HG03280 (cell line): ENCODE results near the gene PIPOX.

Source experiments
- ATAC-seq: cut with Tn5 transposase; IDR thresholded peaks from one replicate; pipeline ENCODE4 v1.9.1; 2021; ENCODE audit warnings: mild to moderate bottlenecking, moderate library complexity; ENCODE audit not compliant: unreplicated experiment

The PIPOX gene

GRCh38 chr17:29042679-29043538 lies at the start of gene PIPOX:
Gene PIPOX (plus strand): TSS chr17:29043141. CDS start chr17:29043226, 85 bp downstream.
- no peak for ATAC-seq

- ATAC-seq: no peak
Measured at GRCh38 chr17:28993645-28994426, 49.1 kb upstream of the PIPOX start.

- ATAC-seq: no peak
Measured at GRCh38 chr17:28996554-28997096, 46.3 kb upstream of the PIPOX start.

GRCh38 chr17:28997806-28998205 lies 45.1 kb upstream of the PIPOX start:
- ATAC-seq: no peak

GRCh38 chr17:28999206-28999605 lies 43.7 kb upstream of the PIPOX start:
- no peak for ATAC-seq

- ATAC-seq: no peak
Measured at GRCh38 chr17:29000973-29001372, 42.0 kb upstream of the PIPOX start.

- ATAC-seq: no peak
Measured at GRCh38 chr17:29002811-29003210, 40.1 kb upstream of the PIPOX start.

GRCh38 chr17:29003289-29003688 lies 39.7 kb upstream of the PIPOX start:
- no peak for ATAC-seq

GRCh38 chr17:29004081-29004692 lies 38.8 kb upstream of the PIPOX start:
- no peak for ATAC-seq

GRCh38 chr17:29005936-29006511 lies 36.9 kb upstream of the PIPOX start, which contains the start of gene SEZ6:
Gene SEZ6 (minus strand): TSS chr17:29006033. CDS start chr17:29005869, 164 bp downstream.
- ATAC-seq: no peak

GRCh38 chr17:29007456-29007855 lies 35.5 kb upstream of the PIPOX start:
- ATAC-seq: no peak

GRCh38 chr17:29007860-29008455 lies 35.0 kb upstream of the PIPOX start:
- ATAC-seq: no peak

- no peak for ATAC-seq
Measured at GRCh38 chr17:29008591-29008990, 34.4 kb upstream of the PIPOX start.

GRCh38 chr17:29010129-29010528 lies 32.8 kb upstream of the PIPOX start:
- no peak for ATAC-seq

GRCh38 chr17:29010586-29010985 lies 32.4 kb upstream of the PIPOX start:
- ATAC-seq: no peak

GRCh38 chr17:29012535-29012934 lies 30.4 kb upstream of the PIPOX start:
- no peak for ATAC-seq

- no peak for ATAC-seq
Measured at GRCh38 chr17:29014716-29015115, 28.2 kb upstream of the PIPOX start.

GRCh38 chr17:29016345-29017210 lies 26.4 kb upstream of the PIPOX start:
- no peak for ATAC-seq

GRCh38 chr17:29018788-29019474 lies 24.0 kb upstream of the PIPOX start:
- ATAC-seq: no peak
